Limb (tissue), 2 donors: Measurements from ENCODE around the gene FHOD3.

Source experiments
- DNase-seq, 2 donors: peaks; one replicate each; pipeline ENCODE4 v3.0.0-alpha.2; 2016; ENCODE audit errors: extremely low spot score in 2 of 2

Gene FHOD3

DNA sequence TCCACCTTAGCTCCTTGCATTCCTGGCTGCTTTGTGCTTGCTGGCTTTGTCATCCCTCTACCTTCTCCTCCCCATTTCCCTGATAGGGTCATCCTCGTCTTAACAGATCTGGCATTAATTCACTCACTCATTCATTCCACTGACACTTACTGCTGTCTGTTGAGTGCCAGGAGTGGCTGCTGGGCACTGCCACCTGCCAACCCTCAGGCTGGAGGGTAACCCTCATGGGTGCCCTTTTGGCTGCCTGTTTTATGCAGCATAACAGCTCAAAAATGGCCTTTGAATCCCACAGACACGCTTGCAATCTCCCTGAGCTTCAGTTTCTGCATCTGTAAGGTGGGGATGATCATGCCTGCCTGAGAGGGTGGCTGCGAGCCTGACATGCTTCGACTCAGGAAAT lies 25.2 kb downstream of the FHOD3 start:
- DNase-seq = no peak

DNA sequence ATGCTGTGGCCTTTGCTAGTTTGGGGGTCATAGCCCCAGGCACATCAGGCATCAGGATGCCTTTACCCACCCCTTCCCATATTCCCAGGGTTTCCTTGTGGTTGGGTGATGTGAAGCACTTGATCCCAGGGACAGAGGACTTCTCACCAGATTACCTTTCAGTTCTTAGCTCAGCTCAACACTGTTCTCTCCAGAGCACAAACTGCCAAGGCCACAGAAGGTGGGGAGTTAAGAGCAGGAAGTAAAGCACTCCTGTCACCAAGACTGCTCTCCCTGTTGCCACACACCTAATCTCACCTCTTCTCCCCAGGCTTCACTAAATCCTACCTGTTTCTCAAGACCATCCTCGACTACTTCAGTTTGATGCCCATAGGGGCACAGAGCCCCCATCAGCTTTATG lies 25.9 kb downstream of the FHOD3 start:
- DNase-seq = no peak

DNA sequence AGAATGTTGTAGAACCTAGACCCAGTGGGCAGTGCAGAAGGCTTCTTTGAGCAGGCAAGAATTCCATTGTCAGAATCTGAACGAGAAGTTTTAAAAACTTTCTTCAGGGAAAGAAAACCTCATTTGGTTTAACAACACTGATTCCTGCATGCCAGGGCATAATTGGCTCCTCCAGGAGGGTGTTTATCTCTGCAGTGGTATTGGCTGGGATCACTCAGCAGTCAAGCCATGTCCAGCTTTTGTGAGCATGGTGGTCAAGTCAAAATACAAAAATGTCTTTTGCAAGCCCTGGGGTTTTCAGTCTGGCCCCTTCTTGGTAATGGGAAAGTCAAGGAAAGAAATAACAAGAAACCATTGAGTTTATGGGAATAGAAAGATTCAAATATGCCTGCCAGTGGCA lies 28.3 kb downstream of the FHOD3 start:
- DNase-seq = no peak

DNA sequence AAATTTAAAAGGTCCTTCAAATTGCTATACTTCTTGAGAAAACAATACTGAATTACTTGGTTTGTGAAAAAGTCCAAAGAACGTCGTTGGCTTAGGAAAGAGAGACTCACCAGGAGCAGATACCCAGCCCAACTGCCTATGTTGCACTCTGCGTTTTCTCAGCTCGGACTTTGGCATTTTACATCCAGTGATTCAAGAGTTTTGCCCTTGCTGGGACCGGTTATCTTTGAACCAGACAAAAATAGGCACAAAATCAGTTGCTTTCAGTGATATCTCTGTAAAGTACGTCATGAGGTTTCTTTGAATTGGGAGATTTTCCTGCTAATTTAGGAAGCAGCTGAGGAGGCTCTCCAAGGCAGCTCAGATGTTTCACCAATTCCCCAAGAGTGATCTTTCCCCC lies 29.3 kb downstream of the FHOD3 start:
- DNase-seq = no peak

DNA sequence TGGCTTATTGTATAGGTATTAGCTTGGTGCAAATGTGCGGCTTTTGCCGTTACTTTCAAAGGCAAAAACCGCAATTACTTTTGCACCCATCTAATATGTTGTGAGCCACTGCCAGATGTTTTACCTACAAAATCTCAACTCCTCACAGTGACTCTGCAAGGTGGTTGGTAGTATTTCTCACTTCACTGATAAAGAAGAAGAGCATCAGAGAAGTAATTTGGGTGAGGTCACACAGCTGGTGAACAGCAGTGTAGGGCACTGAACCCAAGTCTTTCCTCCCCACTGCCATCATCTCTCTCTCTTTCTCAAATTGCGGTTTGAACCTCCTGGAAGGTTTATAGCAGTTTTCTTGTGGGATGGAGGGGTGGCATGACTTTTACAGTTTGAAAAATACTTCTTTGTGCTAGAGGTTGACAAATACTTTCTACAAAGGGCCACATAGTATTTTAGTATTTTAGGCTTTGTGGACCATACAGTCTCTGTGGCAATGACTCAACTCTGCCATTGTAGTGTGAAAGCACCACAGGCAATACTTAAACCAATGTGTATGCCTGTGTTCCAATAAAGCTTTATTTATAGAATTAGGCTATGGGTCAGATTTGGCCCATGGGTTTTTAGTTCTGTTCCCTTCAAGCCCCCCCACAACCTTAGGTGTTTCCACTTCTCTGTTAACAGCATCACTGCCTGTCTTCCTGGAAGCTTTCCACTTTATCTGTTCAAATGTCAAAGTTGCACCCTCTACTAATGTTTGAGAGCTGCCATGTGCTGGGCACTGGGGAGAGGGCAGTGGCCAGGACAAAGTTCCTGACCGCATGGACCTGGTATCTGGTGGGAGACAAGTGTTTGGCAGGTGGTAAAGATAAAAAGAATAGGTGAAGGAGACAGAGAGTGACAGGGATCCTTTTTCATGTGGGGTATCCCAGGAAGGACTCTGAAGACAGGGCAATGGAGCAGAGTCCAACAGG lies 30.1 kb downstream of the FHOD3 start:
- DNase-seq = peak in 1 of 2 donors; percentile 1

DNA sequence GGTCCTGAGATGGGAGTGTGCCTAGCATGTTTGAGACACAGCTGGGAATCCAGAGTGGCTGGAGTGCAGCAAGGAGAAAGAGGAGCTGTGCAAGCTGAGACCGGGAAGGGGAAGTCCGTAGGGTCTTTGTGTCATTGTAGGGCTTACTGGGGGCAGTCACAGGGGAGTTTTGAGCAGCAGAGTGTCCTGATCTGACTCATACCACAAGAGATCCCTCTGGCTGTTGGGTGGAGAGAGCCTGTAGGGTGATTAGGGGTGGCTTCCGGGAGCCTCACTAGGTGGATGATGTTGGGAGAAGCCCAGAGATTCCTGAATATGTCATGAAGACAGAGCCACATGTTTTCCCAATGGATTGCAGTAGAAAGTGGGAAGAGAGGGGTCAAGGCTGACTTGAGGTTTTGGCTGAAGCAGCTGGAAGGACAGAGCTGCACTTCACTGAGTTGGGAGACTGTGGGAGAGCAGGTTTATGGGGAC lies 30.9 kb downstream of the FHOD3 start:
- no peak for DNase-seq

DNA sequence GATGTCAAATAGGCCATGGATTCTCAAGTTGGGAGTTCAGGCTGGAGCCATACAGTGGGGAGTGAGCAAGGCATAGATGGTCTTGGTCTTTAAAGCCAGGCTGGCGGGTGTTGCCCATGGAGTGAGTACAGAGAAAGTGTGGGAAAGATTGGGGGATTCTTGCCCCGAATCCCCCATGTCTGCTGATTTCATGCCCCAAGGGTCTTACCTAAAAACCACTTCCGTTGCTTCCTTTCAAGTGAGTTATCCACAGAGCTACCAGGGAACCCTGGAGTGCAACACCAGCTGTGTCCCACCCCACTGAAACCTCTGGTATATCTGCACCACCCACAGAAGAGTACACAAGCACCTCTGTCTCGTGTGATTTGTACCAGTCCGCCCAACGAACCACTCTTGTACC lies 31.4 kb downstream of the FHOD3 start:
- no peak for DNase-seq

DNA sequence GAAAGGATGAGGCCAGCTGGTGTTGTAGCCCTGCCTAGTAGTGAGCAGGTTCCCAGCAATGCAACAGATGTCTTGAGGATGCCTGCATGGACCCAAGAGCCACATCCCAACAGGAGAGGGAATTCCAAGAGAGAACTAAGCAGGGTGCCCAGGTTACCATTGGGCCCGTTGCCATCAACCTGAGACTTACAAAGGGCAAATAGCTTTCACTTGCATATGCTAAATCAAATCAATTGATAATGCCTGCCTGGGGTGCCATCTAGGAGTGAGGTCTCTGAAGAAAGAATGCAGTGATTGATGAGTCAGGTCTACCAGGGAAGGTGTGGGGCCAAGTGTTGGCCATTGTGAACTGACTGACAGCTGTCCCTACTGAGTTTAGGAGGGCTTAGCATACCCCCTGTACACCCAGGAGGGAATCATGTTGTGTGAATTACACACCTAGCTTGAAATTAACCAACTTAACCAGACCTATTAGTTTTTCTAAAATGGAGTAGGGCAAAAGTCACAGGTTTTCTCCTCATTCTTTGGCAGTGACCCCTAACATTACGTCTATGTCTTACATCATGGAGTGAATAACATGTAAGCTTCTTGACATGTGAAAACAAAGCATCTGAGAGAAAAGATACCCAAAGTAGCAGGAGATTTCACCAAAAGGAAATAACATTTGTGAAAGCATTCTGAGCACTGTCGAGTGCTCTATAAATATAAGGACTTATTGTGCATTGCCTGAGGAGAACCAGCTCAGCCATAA lies 32.3 kb downstream of the FHOD3 start:
- no peak for DNase-seq

DNA sequence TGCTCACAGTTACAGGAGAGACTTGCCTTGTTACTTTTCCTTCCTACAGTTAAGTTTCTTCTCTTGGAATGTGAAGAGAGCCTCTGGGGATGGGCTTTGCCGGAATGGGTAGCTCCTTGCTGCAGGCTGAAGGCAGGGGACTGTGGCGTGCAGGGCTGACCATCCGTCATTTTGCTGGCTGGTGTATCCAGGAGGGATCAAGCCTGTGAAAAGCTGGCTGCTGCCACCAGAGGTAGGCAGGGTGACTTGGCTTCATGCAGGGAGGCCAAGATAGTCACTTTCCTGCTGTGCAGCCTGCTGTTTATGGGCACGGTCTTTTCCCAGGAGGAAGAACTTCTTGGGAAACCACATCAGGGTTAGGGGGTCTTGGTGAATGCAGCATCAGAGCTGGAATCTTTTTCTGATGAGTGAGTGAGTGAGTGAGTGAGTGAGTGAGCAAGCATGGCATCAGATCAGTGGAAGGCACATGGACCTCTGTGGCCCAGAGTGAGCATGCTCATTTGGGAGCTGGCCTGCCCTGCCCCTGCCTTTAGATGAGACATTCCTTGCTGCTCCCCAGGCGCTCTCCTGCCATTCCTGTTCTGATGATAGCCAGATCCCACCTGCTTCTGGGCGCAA lies 33.0 kb downstream of the FHOD3 start:
- peak in 1 of 2 donors; percentile 11 for DNase-seq

DNA sequence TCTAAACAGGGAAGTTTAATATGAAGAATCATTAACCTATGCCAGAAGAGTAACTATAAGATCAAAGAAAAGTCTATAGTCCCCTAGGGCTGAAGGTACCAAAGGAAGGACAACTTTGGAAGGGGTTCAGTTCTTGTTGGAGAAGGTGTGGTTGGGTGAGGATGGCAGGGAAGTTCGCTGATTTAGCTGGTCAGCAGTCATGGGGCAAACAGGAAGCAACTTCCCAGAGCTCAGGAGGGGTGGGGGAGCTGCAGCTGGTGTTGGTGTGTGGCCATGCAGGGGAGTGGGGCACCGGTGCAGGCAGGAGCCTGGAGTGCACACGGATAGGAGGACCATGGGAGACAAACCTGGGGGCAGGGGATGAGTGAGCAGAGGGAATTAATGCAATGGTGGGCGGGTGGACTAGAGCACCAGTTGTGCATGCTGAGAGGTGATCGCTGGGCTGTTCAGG lies 34.0 kb downstream of the FHOD3 start:
- no peak for DNase-seq

DNA sequence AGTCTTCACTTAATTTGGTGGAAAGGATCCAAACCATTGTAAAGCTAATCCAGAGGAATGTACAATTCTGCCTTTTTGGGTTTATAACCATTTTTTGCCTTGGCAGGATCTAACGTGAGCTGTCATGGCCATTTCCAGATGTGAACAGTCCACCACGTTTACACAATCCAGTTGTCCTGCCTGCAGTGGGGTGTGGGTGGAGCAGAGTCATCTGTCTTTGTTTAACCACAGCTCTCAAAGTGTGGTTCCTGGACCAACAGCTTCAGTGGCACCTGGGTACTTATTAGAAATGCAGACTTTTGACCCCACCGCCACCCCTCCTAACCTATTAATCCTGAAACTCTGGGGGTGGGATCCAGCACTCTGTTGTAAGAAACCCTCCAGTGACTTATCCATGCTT lies 35.9 kb downstream of the FHOD3 start:
- DNase-seq = no peak

DNA sequence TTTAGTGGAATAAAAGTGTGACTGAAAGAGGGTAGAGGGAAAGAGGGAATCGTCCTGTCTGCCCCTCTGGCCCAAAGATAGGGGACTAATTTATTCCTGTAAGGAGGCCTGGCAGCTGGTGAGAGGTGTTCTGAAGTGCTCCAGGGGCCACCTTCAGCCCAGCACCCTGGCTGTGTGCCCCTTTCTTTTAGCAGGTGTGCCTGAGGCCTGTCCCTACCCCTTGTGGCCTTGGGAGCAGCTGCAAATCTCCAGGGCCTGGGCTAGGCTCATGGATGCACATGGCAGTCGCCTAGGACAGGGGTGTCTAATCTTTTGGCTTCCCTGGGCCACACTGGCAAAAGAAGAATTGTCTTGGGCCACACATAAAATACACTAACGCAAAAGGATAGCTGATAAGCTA lies 37.3 kb downstream of the FHOD3 start:
- no peak for DNase-seq

DNA sequence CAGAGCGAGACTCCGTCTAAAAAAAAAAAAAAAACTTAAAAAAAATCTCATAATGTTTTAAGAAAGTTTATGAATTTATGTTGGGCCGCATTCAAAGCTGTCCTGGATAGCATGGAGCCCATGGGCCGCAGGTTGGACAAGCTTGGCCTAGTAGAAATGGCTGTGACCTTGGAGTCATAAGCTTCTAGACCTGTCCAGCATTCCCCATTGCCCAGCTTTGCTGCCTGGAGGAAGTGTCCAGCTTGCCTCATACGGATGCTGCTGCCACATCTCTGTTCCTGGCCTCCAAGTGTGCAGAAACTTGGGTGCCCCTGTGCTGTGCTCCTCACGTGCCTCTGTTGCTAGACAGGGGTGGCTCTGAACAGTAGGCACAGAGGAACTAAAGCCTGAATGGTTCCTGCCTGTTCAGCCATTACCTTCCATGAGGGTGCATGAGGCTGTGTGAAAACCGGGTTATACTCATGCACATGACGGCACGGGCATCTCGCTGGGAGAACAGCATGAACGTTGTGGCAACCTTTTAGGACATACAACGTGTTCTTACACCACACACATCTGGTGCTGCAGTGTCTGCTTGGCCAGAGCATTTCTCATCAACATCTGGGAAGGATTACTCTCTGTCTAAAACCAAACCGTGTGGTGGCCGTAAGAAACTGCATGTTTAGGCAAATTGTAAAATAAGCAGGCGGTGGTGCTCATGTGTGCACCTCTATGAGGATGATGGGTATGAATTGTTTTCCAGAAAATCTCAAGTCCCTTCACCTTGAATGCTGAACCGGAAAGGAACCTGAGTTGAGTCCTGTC lies 38.2 kb downstream of the FHOD3 start:
- DNase-seq = peak in 1 of 2 donors; percentile 22

DNA sequence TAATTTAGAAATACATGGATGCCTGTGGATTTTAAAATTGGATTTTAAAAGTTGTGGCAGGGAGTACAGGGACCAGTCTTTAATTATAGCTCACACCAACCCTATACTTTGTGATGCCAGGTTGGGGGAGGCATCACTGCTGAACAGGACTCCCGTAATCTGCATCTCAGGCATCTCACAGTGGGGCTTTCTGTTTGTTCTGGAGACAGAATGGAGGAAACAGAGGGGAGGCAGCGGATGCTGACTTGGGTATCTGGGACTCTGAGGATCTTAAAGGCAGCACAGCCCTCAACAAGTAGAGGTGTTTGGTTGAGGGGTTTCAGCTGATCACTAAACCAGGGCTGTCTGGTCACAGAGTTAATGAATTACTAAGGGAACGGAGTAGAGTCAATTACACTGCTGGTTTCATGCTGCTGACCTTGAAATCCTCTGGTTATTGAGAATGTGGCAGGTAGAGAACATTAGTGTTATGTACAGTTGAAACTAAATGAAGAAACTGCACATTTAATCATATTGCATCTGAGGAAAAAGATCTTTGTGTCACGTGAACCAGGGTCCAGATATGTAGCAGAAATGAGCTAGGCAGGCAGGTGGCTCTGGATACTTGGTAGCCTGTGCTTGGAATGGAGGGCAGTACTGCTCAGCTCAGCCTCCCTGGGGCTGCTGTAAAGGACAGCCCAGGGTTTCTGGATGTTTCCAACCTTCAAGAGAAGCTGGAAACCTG lies 40.3 kb downstream of the FHOD3 start:
- no peak for DNase-seq

DNA sequence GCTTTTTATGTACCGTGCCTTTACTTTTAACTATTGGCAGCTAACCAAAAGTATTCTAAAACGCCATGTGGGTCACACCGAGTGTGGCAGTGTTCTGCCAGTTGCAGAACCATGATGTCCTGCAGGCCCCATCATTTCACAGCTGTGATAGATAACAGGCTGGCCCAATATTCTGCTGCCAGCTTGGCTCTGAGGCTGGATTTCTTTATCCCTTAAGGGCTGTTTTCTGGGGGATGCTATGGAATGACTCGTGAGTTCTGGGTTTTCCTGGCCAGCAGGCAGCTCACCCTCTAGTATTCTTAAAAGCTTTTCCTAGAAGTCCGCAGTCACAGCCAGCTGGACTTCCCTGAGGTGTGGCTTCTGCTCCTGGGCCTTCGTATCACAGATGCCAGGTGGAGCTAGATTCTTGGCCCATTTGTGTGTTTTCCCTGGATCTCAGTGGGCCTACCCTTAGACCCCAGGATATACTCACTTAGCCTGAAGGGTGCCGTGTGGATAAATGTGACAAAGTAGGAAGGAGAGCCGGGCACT lies 41.0 kb downstream of the FHOD3 start:
- DNase-seq = no peak

DNA sequence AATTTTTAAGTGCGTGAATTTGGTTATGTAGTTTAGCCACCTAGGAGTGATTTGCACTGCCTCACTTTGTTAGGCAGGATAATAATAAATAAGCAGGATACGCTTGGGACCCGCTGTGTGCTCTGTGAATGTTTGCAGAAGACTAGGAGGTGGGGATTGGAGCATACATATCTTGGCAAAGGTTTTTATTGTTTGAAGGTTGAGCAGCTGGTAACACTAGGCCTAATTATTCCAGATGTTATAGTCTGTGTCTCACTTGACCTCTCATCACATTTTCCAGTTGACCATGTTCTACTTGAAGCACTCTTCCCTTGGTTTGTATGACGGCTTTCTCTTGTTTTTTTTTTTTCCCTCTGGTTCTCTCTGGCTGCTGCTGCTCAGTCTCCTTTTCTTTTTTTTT lies 42.7 kb downstream of the FHOD3 start:
- peak in 1 of 2 donors; percentile 36 for DNase-seq

DNA sequence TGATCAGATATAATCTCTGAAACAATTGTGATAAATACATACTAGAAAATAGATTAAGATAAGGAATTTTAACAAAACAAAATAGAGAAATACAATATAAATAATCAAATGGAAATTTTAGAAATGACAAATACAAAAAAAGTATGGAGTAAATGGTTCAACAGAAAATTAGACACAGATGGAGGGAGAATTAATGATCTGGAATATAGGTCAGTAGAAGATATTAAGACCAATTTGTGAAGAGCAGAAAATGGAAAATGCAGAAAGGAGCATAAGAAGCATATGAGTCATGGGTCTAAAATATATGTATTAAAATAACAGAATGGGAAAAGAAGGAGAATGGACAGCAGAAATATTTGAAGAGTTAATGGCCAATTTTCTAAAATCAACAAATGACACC lies 44.4 kb downstream of the FHOD3 start:
- no peak for DNase-seq

DNA sequence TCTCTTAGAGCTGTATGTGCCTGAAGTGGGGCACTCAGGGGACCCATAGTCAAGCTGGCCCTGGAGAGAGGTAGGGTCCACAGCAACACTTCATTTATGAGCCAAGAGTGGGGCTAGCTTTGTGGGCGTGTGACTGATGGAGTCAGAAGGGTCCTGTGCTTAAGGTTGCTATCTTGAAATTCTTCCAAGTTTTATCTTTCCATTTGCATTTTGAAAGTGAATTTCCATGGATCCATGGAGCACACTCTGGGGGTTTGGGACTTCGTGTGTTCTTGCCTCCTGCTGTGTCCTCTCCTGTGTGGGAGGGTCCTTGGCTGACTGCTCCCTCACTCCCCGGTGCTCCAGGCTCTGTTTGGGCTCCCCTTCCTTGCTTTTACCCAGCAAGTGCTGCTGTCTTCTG lies 50.8 kb downstream of the FHOD3 start:
- DNase-seq = no peak

DNA sequence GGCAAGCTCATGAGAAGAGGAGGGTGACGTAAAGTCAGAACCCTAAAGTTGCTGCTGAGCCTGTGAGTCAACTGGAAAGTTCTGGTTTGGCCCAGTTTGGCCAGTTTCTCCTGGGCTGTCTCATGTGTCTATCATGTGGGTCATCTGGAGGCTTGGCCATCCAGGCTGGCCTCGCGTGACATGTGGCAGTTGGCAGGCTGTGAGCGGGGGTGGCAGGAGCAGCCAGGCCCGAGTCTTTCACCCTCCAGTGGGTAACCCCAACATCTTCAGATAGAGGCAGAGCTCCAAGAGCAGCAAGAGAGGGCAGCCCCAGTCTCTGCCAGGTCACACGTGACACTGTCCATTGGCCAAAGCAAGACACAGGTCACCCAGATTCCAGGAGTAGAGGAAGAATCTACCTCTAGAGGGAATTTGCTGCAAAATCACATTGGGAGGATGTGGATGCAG lies 51.5 kb downstream of the FHOD3 start:
- no peak for DNase-seq

DNA sequence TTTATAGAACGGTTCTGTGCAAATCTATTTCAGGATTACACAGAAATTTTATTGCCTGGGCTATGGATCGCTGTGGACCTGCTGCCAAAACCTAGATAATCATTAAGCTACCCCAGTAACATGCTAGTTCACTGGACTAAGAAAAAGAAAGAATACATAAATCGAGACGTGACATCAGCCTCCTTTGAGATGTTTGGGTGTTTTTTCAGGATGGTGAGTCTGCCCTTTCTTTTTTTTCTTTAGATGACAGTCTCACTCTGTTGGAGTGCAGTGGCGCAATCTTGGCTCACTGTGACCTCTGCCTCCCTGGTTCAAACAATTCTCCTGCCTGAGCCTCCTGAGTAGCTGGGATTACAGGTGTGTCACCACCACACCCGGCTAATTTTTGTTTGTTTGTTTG lies 52.0 kb downstream of the FHOD3 start:
- no peak for DNase-seq
